GM19397 (cell line): ENCODE data around the gene CHRNA4.

Source experiments
- ATAC-seq: cut with Tn5 transposase; IDR thresholded peaks from one replicate; pipeline ENCODE4 v1.9.1; 2021; ENCODE audit warnings: mild to moderate bottlenecking, moderate library complexity; ENCODE audit not compliant: unreplicated experiment

CHRNA4 gene

DNA sequence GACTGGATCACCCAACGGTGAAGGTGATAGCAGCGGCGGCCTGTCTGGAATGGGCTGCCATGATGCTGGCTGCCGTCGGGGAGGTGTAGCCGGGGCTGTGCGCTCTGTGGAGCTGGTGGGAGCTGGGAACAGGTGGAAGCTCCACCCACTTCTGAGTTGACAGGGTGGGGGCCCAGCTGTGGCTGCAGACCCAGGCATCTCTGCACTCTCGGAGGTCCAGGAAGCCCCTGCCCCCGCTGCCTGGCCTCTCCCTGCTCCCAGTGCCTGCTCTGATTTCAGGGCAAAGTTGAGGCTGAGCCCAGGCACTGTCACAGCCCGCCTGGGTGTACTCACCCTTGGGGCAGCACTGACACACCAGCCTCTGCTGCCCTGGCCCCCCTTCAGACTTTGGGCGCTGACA is 18.1 kb upstream of the CHRNA4 start:
- no peak for ATAC-seq

- ATAC-seq, result no peak
Observed at GRCh38 chr20:63378626-63379025, 17.5 kb upstream of the CHRNA4 start.

- ATAC-seq, result no peak
Observed at GRCh38 chr20:63377951-63378381, 16.8 kb upstream of the CHRNA4 start.

DNA sequence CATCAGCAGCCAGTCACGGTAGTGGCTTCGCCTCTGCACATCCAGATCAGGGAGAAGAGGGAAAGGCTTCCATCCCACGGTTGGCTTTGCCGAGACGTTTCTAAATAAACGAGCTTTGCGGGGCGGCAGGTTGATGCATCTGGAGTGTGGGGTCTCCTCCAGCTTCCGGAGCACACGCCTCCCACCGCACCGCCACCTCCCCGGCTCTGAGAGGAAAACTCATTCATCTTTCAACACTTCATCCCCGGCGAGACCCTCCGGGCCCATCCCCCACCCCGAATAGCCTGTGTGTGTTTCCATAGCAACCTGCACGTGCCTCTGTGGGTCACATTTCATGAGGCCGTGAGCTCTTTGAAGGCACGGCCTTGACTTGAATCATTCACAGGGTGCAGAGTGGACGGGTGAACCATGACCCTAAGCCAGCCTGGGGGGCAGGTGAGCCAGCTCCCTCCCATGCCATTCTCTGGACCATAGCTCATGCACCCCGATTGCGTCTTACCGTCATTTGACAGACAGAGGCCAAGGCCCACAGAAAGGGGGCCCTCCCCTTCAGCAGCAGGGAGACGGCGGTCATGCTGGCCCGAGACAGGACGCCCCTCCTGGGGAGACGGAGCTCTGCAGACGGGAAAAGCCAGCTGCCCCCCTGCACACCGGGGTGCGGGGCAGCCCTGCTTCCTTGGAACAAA is 16.2 kb upstream of the CHRNA4 start:
- ATAC-seq, result no peak

GRCh38 chr20:63376283-63377250 is 15.4 kb upstream of the CHRNA4 start:
- no peak for ATAC-seq

GRCh38 chr20:63375438-63375837 is 14.3 kb upstream of the CHRNA4 start:
- no peak for ATAC-seq

- no peak for ATAC-seq
Observed at GRCh38 chr20:63374504-63374903, 13.4 kb upstream of the CHRNA4 start.

- ATAC-seq, result no peak
Observed at GRCh38 chr20:63373996-63374395, 12.8 kb upstream of the CHRNA4 start.

GRCh38 chr20:63372971-63373885 is 12.1 kb upstream of the CHRNA4 start:
- no peak for ATAC-seq

- no peak for ATAC-seq
Observed at GRCh38 chr20:63371291-63371865, 10.2 kb upstream of the CHRNA4 start.

- ATAC-seq, result no peak
Observed at GRCh38 chr20:63370618-63371187, 9.6 kb upstream of the CHRNA4 start.

DNA sequence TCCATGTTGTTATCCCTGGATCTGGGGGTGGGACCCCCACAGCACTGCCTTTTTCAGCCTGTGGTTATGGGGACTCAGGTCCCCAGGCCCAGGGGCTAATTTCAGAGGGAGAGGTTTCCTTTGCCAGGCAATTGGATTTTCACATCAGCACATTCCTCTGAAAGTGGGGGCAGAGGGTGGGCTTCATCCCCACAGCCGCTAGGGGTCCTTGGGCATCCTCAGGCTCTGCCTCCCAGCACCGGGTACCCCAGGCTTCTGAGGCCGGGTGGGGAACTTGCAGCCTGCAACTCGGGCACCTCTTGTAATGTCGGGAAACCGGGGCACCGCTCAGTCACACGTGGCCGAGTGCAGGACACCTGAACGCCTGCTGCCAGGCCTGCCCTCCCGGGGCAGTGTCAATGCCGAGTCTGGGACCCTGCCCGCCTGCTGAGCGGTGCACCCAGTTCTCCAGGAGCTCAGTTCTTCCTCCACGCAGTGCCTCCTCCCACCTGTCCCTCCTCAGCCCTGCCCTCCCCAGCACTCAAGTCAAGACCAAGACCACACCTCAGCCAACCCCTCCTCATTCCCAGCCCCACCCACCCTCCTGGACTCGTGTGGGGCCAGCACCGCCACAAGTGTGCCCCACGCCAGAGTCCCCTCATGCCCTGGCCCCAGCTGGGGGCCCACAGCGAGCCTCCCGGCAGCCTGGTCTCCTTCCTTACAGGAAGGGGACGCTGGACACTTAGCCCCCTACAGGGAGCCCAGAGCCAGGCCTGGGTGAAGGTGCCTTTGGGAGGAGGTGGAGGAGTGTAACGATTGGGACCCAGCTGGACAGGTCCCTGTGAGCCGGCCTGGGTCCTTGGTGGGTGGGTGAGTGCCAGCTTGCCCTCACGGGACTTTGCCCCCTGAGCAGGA is 8.8 kb upstream of the CHRNA4 start:
- ATAC-seq, result no peak

- ATAC-seq, result no peak
Observed at GRCh38 chr20:63369024-63369530, 7.9 kb upstream of the CHRNA4 start.

- no peak for ATAC-seq
Observed at GRCh38 chr20:63368151-63368550, 7.0 kb upstream of the CHRNA4 start.

GRCh38 chr20:63367446-63368055 is 6.4 kb upstream of the CHRNA4 start:
- no peak for ATAC-seq

- no peak for ATAC-seq
Observed at GRCh38 chr20:63366390-63367365, 5.5 kb upstream of the CHRNA4 start.

DNA sequence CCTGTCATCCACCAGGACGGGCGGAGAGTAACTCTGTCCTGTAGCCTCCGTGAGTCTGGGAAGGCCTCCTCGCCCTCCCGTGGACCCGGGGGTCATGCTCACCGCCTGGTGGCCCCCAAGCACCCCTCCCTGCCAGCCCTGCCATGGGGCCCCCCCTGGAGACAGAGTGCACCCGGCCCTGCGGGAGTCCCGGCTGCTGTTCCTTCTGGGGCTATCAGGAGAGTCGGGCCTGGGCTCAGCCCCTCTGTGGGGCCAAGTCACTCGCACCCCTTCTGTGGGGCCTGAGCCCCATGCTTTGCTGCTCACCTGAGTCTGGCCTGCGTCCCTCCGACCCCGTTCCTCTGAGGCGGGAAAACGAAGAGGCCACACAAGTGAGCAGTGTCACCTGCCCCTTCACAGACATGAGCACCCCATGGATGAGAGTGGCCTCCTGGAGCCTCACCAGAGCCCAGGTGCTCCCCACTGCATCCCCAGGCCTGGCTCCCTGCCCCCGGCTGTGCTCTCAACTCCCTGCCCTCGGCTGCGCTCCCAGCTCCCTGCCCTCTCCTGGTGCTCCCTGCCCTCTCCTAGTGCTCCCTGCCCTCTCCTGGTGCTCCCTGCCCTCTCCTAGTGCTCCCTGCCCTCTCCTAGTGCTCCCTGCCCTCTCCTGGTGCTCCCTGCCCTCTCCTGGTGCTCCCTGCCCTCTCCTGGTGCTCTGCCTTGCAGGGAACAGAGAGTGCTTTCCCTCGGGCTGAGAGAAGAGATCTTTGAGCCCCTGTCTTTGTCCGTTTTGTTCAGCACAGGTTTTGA is 4.6 kb upstream of the CHRNA4 start:
- no peak for ATAC-seq
